Stimulated activated naive B cell treated with anti-CD40 and anti-IgM and Interleukin-4, amounts not matched to agents 10 μg/mL and 1 μg/mL and 100 μg/mL, for 72 hours (primary cell): ENCODE results near the gene SLC39A11.

ENCODE experiments used
- ATAC-seq, 2 donors: fragments of 150-1000 bp; cut with Tn5 transposase; replicated peaks; 2 replicates each; pipeline ENCODE4 v1.10.0; 2021; ENCODE audit warnings: moderate library complexity in 1 of 2
- DNase-seq: peaks from one replicate; pipeline ENCODE4 v3.0.0; 2021
- H3K27ac Mint-ChIP-seq: one replicate; pipeline ENCODE4 v1.8.0; 2022; ENCODE audit warnings: mild to moderate bottlenecking, mixed read lengths
- H3K27me3 Mint-ChIP-seq, 2 donors: one replicate each; pipeline ENCODE4 v1.8.0; 2022; ENCODE audit warnings: mixed read lengths in 2 of 2
- H3K36me3 Mint-ChIP-seq, 2 donors: one replicate each; pipeline ENCODE4 v1.8.0; 2022; ENCODE audit warnings: mixed read lengths in 2 of 2, mild to moderate bottlenecking in 1 of 2
- H3K4me1 Mint-ChIP-seq, 2 donors: one replicate each; pipeline ENCODE4 v1.8.0; 2022; ENCODE audit warnings: mixed read lengths in 2 of 2, mild to moderate bottlenecking in 1 of 2
- H3K4me3 Mint-ChIP-seq, 2 donors: one replicate each; pipeline ENCODE4 v1.8.0; 2022; ENCODE audit warnings: mild to moderate bottlenecking in 2 of 2, mixed read lengths in 2 of 2, moderate library complexity in 1 of 2
- H3K9me3 Mint-ChIP-seq, 2 donors: one replicate each; pipeline ENCODE4 v1.8.0; 2022; ENCODE audit warnings: mixed read lengths in 2 of 2, mild to moderate bottlenecking in 1 of 2

SLC39A11 gene

GRCh38 chr17:73030501-73030921 lies 62.0 kb downstream of the SLC39A11 start:
- no peak for DNase-seq
- ATAC-seq: no peak
- no peak overlapping the region for H3K4me3 Mint-ChIP-seq
- H3K4me1 Mint-ChIP-seq: peaks cover 15 to 17% of the 10 kb centered on the region in 2 donors
- peaks cover 29 to 61% of the 10 kb centered on the region in 2 donors for H3K36me3 Mint-ChIP-seq
- H3K9me3 Mint-ChIP-seq: peaks cover 0 to 2% of the 10 kb centered on the region in 2 donors
- no peaks in the 10 kb centered on the region for H3K27me3 Mint-ChIP-seq
- H3K27ac Mint-ChIP-seq: no peak overlapping the region

- Mint-ChIP-seq H3K4me3 (no peak overlapping the region), H3K27ac (no peak overlapping the region), H3K27me3 (no peaks in the 10 kb centered on the region), H3K36me3 (peaks cover 29 to 66% of the 10 kb centered on the region in 2 donors), H3K9me3 (peaks cover 0 to 2% of the 10 kb centered on the region in 2 donors), H3K4me1 (peaks cover 15 to 17% of the 10 kb centered on the region in 2 donors)
- DNase-seq (no peak), ATAC-seq (no peak)
These were observed 62.5 kb downstream of the SLC39A11 start for GRCh38 chr17:73029991-73030390.

- DNase-seq (no peak), ATAC-seq (no peak)
- Mint-ChIP-seq H3K4me3 (no peak overlapping the region), H3K27ac (no peak overlapping the region), H3K4me1 (peaks cover 15 to 17% of the 10 kb centered on the region in 2 donors), H3K27me3 (no peaks in the 10 kb centered on the region), H3K36me3 (peaks cover 34 to 67% of the 10 kb centered on the region in 2 donors), H3K9me3 (peaks cover 0 to 2% of the 10 kb centered on the region in 2 donors)
These were observed 63.5 kb downstream of the SLC39A11 start for GRCh38 chr17:73029021-73029420.

- DNase-seq (peak; percentile 26), ATAC-seq (peak; percentile 87 to 88)
- peaks cover 15 to 17% of the 10 kb centered on the region in 2 donors for H3K4me1 Mint-ChIP-seq
- H3K27me3 Mint-ChIP-seq: no peaks in the 10 kb centered on the region
- peak overlapping the region; percentile 25 to 49 for H3K4me3 Mint-ChIP-seq
- peaks cover 0 to 2% of the 10 kb centered on the region in 2 donors for H3K9me3 Mint-ChIP-seq
- peak overlapping the region; percentile 63 for H3K27ac Mint-ChIP-seq
- peaks cover 40 to 73% of the 10 kb centered on the region in 2 donors for H3K36me3 Mint-ChIP-seq
These were observed 64.2 kb downstream of the SLC39A11 start for GRCh38 chr17:73028299-73028755.

- ATAC-seq (no peak), DNase-seq (no peak)
- H3K27ac Mint-ChIP-seq: no peak overlapping the region
- H3K36me3 Mint-ChIP-seq: peaks cover 46 to 75% of the 10 kb centered on the region in 2 donors
- H3K4me3 Mint-ChIP-seq: no peak overlapping the region
- H3K9me3 Mint-ChIP-seq: no peaks in the 10 kb centered on the region
- H3K27me3 Mint-ChIP-seq: no peaks in the 10 kb centered on the region
- H3K4me1 Mint-ChIP-seq: peaks cover 15 to 17% of the 10 kb centered on the region in 2 donors
These were observed 65.3 kb downstream of the SLC39A11 start for GRCh38 chr17:73027130-73027741.

GRCh38 chr17:73025041-73025560 lies 67.4 kb downstream of the SLC39A11 start:
- Mint-ChIP-seq H3K4me1 (peaks cover 15 to 17% of the 10 kb centered on the region in 2 donors), H3K36me3 (peaks cover 50 to 76% of the 10 kb centered on the region in 2 donors), H3K27ac (no peak overlapping the region), H3K4me3 (no peak overlapping the region), H3K9me3 (peaks cover 5% of the 10 kb centered on the region in 2 donors), H3K27me3 (no peaks in the 10 kb centered on the region)
- ATAC-seq: no peak
- DNase-seq: no peak

GRCh38 chr17:73023759-73024158 lies 68.7 kb downstream of the SLC39A11 start:
- Mint-ChIP-seq H3K4me1 (peaks cover 15 to 16% of the 10 kb centered on the region in 2 donors), H3K4me3 (no peak overlapping the region), H3K27me3 (no peaks in the 10 kb centered on the region), H3K9me3 (peaks cover 9 to 14% of the 10 kb centered on the region in 2 donors), H3K27ac (no peak overlapping the region), H3K36me3 (peaks cover 53 to 77% of the 10 kb centered on the region in 2 donors)
- ATAC-seq: no peak
- DNase-seq: no peak

- no peak overlapping the region for H3K27ac Mint-ChIP-seq
- ATAC-seq (no peak), DNase-seq (no peak)
- no peak overlapping the region for H3K4me3 Mint-ChIP-seq
- peaks cover 13 to 20% of the 10 kb centered on the region in 2 donors for H3K9me3 Mint-ChIP-seq
- H3K4me1 Mint-ChIP-seq: peaks cover 5% of the 10 kb centered on the region in 2 donors
- peaks cover 50 to 73% of the 10 kb centered on the region in 2 donors for H3K36me3 Mint-ChIP-seq
- H3K27me3 Mint-ChIP-seq: no peaks in the 10 kb centered on the region
These were observed 69.8 kb downstream of the SLC39A11 start for GRCh38 chr17:73022694-73023093.

- Mint-ChIP-seq H3K27me3 (no peaks in the 10 kb centered on the region), H3K4me3 (no peak overlapping the region), H3K27ac (no peak overlapping the region), H3K36me3 (peaks cover 54 to 72% of the 10 kb centered on the region in 2 donors), H3K4me1 (peaks cover 2 to 4% of the 10 kb centered on the region in 2 donors), H3K9me3 (peaks cover 14 to 20% of the 10 kb centered on the region in 2 donors)
- DNase-seq (no peak), ATAC-seq (no peak)
These were observed 70.7 kb downstream of the SLC39A11 start for GRCh38 chr17:73021771-73022170.

- Mint-ChIP-seq H3K4me1 (peaks cover 3 to 10% of the 10 kb centered on the region in 2 donors), H3K36me3 (peaks cover 53 to 62% of the 10 kb centered on the region in 2 donors), H3K4me3 (no peak overlapping the region), H3K9me3 (peaks cover 14 to 20% of the 10 kb centered on the region in 2 donors), H3K27me3 (no peaks in the 10 kb centered on the region), H3K27ac (no peak overlapping the region)
- no peak for DNase-seq
- ATAC-seq: no peak
These were observed 72.4 kb downstream of the SLC39A11 start for GRCh38 chr17:73020110-73020509.

GRCh38 chr17:73018599-73018998 lies 73.9 kb downstream of the SLC39A11 start:
- Mint-ChIP-seq H3K4me3 (no peak overlapping the region), H3K27me3 (no peaks in the 10 kb centered on the region), H3K27ac (no peak overlapping the region), H3K4me1 (peaks cover 8 to 14% of the 10 kb centered on the region in 2 donors), H3K9me3 (peaks cover 14 to 20% of the 10 kb centered on the region in 2 donors), H3K36me3 (peaks cover 45 to 51% of the 10 kb centered on the region in 2 donors)
- ATAC-seq (no peak), DNase-seq (no peak)

GRCh38 chr17:73017658-73018057 lies 74.8 kb downstream of the SLC39A11 start:
- DNase-seq (no peak), ATAC-seq (no peak)
- H3K27ac Mint-ChIP-seq: no peak overlapping the region
- peaks cover 37 to 43% of the 10 kb centered on the region in 2 donors for H3K36me3 Mint-ChIP-seq
- no peaks in the 10 kb centered on the region for H3K27me3 Mint-ChIP-seq
- H3K4me3 Mint-ChIP-seq: no peak overlapping the region
- H3K9me3 Mint-ChIP-seq: peaks cover 14 to 20% of the 10 kb centered on the region in 2 donors
- H3K4me1 Mint-ChIP-seq: peaks cover 8 to 14% of the 10 kb centered on the region in 2 donors

- Mint-ChIP-seq H3K4me1 (peaks cover 12 to 24% of the 10 kb centered on the region in 2 donors), H3K27me3 (no peaks in the 10 kb centered on the region), H3K36me3 (peaks cover 25 to 33% of the 10 kb centered on the region in 2 donors), H3K4me3 (no peak overlapping the region), H3K27ac (no peak overlapping the region), H3K9me3 (peaks cover 12 to 16% of the 10 kb centered on the region in 2 donors)
- DNase-seq: no peak
- ATAC-seq: no peak
These were observed 76.7 kb downstream of the SLC39A11 start for GRCh38 chr17:73015722-73016276.

GRCh38 chr17:73013816-73014663 lies 78.4 kb downstream of the SLC39A11 start:
- Mint-ChIP-seq H3K9me3 (peaks cover 5 to 7% of the 10 kb centered on the region in 2 donors), H3K4me1 (peaks cover 13 to 27% of the 10 kb centered on the region in 2 donors), H3K27ac (no peak overlapping the region), H3K36me3 (peaks cover 15 to 24% of the 10 kb centered on the region in 2 donors), H3K27me3 (no peaks in the 10 kb centered on the region), H3K4me3 (no peak overlapping the region)
- ATAC-seq (no peak), DNase-seq (no peak)
